BE2C (cell line): Measurements from ENCODE around the gene PSAP.

ENCODE experiments used
- DNase-seq: peaks from one replicate; pipeline ENCODE4 v3.0.0-alpha.2; 2020
- H3K27me3 ChIP-seq: fragments of 250-450 bp; sonication (Bioruptor Pico); 2 replicates; pipeline ENCODE4 v1.5.1; 2020; ENCODE audit warnings: mild to moderate bottlenecking
- H3K36me3 ChIP-seq: fragments of 250-450 bp; sonication (Bioruptor Pico); 2 replicates; pipeline ENCODE4 v1.5.1; 2020; ENCODE audit warnings: mild to moderate bottlenecking
- H3K4me1 ChIP-seq: fragments of 250-450 bp; sonication (Bioruptor Pico); 2 replicates; pipeline ENCODE4 v1.5.1; 2020
- H3K4me3 ChIP-seq: 2 replicates; pipeline ENCODE4 v1.5.1; 2011; ENCODE audit warnings: low read depth, low read length
- H3K9me3 ChIP-seq: fragments of 250-450 bp; sonication (Bioruptor Pico); 2 replicates; pipeline ENCODE4 v1.5.1; 2020
- CTCF ChIP-seq: IDR thresholded peaks from 2 replicates; pipeline ENCODE4 v1.5.1; 2012; ENCODE audit warnings: mild to moderate bottlenecking, low read depth, low read length

The PSAP gene

DNA sequence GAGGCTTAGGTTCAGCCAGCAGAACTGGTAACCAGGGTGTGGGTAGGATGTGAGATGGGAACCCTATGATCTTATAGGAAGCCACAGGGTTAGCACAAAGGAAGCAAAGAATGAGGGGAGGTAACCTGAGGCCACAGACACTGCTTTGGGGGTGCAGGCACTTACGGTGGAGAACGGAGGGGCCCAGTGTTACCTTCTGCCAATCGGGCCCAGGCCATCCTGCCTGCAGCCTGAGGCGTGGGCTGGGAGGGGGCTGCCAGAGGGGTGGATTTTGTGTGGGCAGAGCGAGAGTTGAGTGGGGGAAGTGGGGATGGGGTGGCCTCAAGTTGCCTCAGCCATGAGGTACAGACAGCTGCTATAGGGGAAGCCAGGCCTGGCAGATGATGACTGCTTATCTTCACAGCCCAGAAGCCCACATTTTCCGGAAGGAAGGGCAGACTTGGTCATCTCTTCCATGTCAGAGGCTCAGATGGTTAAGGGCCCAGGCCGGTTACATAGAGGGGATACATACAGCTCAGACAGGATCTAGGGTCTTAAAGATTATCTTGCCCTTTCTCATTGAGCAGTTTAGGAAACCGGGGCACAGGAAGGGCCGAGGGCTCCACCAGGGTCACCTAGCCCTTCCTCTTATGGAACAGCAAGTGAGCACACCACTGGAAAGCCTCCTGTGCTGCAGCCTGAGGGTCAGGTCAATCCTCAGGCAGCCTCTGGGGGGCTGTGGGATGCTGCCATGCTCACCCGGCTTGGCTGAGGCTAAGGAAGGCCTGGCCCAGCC, 53.3 kb downstream of the PSAP start:
- H3K4me3 ChIP-seq, result no peak overlapping the region
- no peak for TF ChIP-seq CTCF
- no peak for DNase-seq
- no peaks in the 10 kb centered on the region for H3K36me3 ChIP-seq
- H3K27me3 ChIP-seq, result no peaks in the 10 kb centered on the region
- no peaks in the 10 kb centered on the region for H3K9me3 ChIP-seq
- peaks cover 4% of the 10 kb centered on the region; the same call in 1 of the 2 replicates for H3K4me1 ChIP-seq

GRCh38 chr10:71796749-71797405, 54.2 kb downstream of the PSAP start:
- Histone ChIP-seq H3K27me3 (no peaks in the 10 kb centered on the region), H3K36me3 (no peaks in the 10 kb centered on the region), H3K4me3 (no peak overlapping the region), H3K9me3 (no peaks in the 10 kb centered on the region), H3K4me1 (peaks cover 4% of the 10 kb centered on the region; the same call in 1 of the 2 replicates)
- no peak for TF ChIP-seq CTCF
- peak; percentile 69 for DNase-seq

DNA sequence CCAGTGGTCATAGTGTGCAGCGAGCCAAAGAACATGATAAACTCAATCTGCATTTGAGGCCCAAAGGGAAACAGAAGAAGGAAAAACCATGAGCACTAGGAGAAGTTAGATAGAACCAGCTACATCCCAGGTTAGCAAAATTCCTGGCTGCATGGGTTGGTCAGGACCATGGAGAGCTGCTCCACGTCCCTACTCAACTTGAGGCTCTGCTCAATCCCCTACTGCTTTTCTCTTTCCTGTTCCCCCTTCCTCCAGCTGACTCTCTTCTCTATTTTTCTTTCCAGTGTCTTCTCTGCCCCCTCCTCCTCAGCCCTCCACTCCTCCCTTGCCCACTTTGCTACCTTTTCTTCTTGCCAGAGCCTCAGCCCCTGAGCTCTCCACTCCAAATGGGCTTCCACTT, 55.8 kb downstream of the PSAP start:
- no peak for TF ChIP-seq CTCF
- Histone ChIP-seq H3K4me1 (peaks cover 4% of the 10 kb centered on the region; the same call in 1 of the 2 replicates), H3K27me3 (no peaks in the 10 kb centered on the region), H3K9me3 (no peaks in the 10 kb centered on the region), H3K4me3 (no peak overlapping the region), H3K36me3 (no peaks in the 10 kb centered on the region)
- DNase-seq, result no peak

GRCh38 chr10:71790749-71791440, 60.2 kb downstream of the PSAP start:
- H3K36me3 ChIP-seq, result no peaks in the 10 kb centered on the region
- no peaks in the 10 kb centered on the region for H3K9me3 ChIP-seq
- TF ChIP-seq CTCF, result no peak
- H3K4me3 ChIP-seq, result no peak overlapping the region
- DNase-seq, result no peak
- no peaks in the 10 kb centered on the region for H3K27me3 ChIP-seq
- H3K4me1 ChIP-seq, result no peaks in the 10 kb centered on the region

DNA sequence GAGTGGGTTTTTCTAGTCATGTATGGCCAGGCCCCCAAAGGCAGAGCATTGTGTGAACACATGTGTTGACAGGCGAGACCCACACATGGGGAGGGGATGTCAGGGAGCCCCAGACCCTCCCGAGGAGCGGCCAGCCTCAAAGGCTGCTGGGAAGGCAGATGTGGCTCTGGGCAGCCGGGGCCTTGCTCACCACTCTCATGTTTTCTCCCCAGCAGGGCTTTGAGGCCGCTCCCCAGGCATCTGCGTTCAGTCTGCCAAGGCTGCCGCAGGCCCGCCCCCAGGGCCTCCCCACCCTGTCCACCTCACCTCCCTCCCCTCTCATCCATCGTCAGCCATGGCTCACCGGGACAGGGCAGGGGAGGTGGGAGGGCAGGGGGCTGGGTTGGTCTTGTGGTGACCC, 61.2 kb downstream of the PSAP start:
- no peak for TF ChIP-seq CTCF
- Histone ChIP-seq H3K4me3 (no peak overlapping the region), H3K27me3 (no peaks in the 10 kb centered on the region), H3K9me3 (no peaks in the 10 kb centered on the region), H3K4me1 (no peaks in the 10 kb centered on the region), H3K36me3 (no peaks in the 10 kb centered on the region)
- no peak for DNase-seq
